Nephron progenitor cell (in vitro differentiated cells): Measurements from ENCODE around the gene NECTIN1.

ENCODE experiments used
- DNase-seq: peaks from one replicate; pipeline ENCODE4 v3.0.0; 2021
- H3K27ac Mint-ChIP-seq: 2 replicates; pipeline ENCODE4 v1.8.0; 2021; ENCODE audit warnings: mild to moderate bottlenecking, moderate library complexity, mixed read lengths
- H3K27me3 Mint-ChIP-seq: 2 replicates; pipeline ENCODE4 v1.8.0; 2021; ENCODE audit warnings: mild to moderate bottlenecking, low read depth, mixed read lengths; ENCODE audit not compliant: poor library complexity
- H3K36me3 Mint-ChIP-seq: 2 replicates; pipeline ENCODE4 v1.8.0; 2021; ENCODE audit warnings: low read depth, mixed read lengths
- H3K4me1 Mint-ChIP-seq: 2 replicates; pipeline ENCODE4 v1.8.0; 2021; ENCODE audit warnings: mixed read lengths
- H3K4me3 Mint-ChIP-seq: 2 replicates; pipeline ENCODE4 v1.8.0; 2021; ENCODE audit warnings: mild to moderate bottlenecking, moderate library complexity, mixed read lengths
- H3K9me3 Mint-ChIP-seq: 2 replicates; pipeline ENCODE4 v1.8.0; 2021; ENCODE audit warnings: mild to moderate bottlenecking, moderate library complexity, mixed read lengths
- TF ChIP-seq, protein P1 (sequence below): fragments of 200-600 bp; sonication (generic); IDR thresholded peaks from 2 replicates; pipeline ENCODE4 v1.5.0; 2021; ENCODE audit warnings: antibody characterized with exemption

The NECTIN1 gene

DNA sequence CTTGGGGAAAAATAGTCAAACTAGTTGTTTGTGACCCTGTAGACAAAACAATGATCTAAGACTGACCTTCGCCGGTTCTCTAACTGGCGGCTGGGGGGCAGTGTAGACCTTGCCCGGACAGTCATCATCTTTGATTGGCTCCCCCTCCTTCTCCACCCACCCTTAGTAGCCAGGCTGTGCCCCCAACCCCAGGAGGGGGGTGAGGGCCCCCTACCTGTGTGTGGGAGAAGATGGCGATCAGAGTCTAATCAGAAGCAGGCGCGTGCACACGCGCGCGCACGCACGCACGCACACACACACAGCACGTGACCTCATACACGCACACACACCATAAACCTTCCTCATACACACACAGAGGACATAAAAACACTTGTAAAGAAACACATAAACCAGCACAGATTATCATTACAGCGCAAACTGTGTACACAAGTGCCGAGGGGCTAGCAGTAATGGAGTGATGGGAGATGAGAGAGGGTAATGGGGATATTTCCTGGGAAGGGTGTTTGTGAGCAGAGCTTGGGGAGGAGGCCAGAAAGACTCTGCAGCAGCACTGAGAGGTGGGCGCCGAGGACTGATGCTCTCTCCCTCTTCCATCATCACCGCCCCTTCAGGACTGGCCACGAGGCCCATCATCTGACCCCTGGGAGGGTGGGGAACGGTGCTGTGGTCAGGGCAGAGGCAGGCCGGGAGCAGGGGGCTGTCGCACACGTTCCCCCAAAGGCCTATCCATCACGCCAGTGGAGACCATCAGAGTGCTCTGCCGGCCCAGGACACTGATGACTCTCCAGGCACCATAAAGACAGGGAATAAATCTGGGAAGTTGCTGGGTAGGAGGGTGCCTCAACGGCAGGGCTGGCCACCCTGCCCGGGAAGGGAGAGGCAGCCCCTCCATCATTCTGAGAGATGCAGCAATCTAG, 12.2 kb downstream of the NECTIN1 start:
- Mint-ChIP-seq H3K27ac (peak overlapping the region; percentile 92), H3K4me1 (peaks cover 98% of the 10 kb centered on the region), H3K4me3 (peak overlapping the region; percentile 49)

DNA sequence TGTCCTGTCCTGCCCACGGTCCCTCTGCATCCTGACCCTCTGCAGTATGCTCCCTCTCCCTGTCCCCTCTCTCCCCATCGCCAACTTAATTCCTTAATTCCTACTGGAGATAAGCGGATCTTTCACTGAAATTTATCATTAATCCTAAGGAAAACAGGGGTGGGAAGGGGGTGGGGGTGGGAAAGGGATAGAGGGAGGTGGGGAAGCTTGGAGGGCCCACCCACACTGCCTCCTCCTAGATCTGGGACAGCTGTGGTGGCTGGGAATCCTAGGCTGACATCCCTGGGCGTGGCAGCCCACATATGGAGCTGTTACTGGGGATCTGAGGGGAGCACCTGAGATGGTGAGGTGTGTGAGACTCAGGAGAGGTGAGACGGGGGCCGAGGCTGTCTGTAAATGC, 14.4 kb downstream of the NECTIN1 start:
- Mint-ChIP-seq H3K27ac (peak overlapping the region; percentile 20), H3K4me1 (peaks cover 98% of the 10 kb centered on the region), H3K4me3 (no peak overlapping the region), H3K36me3 (no peaks in the 10 kb centered on the region), H3K9me3 (no peaks in the 10 kb centered on the region), H3K27me3 (no peaks in the 10 kb centered on the region)
- TF ChIP-seq, protein P1, sequence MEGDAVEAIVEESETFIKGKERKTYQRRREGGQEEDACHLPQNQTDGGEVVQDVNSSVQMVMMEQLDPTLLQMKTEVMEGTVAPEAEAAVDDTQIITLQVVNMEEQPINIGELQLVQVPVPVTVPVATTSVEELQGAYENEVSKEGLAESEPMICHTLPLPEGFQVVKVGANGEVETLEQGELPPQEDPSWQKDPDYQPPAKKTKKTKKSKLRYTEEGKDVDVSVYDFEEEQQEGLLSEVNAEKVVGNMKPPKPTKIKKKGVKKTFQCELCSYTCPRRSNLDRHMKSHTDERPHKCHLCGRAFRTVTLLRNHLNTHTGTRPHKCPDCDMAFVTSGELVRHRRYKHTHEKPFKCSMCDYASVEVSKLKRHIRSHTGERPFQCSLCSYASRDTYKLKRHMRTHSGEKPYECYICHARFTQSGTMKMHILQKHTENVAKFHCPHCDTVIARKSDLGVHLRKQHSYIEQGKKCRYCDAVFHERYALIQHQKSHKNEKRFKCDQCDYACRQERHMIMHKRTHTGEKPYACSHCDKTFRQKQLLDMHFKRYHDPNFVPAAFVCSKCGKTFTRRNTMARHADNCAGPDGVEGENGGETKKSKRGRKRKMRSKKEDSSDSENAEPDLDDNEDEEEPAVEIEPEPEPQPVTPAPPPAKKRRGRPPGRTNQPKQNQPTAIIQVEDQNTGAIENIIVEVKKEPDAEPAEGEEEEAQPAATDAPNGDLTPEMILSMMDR = no peak
- no peak for DNase-seq

More for the DNA sequence above, 12.2 kb downstream of the NECTIN1 start:
- DNase-seq = no peak
- H3K27me3 Mint-ChIP-seq = no peaks in the 10 kb centered on the region
- no peaks in the 10 kb centered on the region for H3K9me3 Mint-ChIP-seq
- no peaks in the 10 kb centered on the region for H3K36me3 Mint-ChIP-seq
- TF ChIP-seq, protein P1 = no peak

DNA sequence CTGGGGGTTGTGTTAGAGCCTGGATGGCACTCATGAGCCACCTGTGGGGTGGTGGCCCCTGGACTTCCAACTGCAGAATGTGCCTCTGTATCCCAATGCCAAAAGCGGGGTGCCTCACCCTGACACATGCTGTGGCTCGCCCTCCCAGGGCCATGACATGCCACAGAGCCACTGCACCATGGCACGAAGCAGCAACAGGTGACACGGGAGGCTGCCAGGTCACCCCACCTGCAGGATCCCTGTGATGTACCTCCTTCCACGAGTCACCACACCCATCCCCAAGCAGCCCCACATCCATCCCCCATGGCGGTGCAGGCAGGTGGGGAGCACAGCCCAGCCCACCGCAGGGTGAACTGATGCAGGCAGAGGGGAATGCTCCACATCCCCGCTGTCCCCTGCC, 14.8 kb downstream of the NECTIN1 start:
- Mint-ChIP-seq H3K27ac (no peak overlapping the region), H3K27me3 (no peaks in the 10 kb centered on the region), H3K4me3 (no peak overlapping the region), H3K4me1 (peaks cover 98% of the 10 kb centered on the region), H3K9me3 (no peaks in the 10 kb centered on the region), H3K36me3 (no peaks in the 10 kb centered on the region)
- DNase-seq = no peak
- TF ChIP-seq, protein P1 = no peak

DNA sequence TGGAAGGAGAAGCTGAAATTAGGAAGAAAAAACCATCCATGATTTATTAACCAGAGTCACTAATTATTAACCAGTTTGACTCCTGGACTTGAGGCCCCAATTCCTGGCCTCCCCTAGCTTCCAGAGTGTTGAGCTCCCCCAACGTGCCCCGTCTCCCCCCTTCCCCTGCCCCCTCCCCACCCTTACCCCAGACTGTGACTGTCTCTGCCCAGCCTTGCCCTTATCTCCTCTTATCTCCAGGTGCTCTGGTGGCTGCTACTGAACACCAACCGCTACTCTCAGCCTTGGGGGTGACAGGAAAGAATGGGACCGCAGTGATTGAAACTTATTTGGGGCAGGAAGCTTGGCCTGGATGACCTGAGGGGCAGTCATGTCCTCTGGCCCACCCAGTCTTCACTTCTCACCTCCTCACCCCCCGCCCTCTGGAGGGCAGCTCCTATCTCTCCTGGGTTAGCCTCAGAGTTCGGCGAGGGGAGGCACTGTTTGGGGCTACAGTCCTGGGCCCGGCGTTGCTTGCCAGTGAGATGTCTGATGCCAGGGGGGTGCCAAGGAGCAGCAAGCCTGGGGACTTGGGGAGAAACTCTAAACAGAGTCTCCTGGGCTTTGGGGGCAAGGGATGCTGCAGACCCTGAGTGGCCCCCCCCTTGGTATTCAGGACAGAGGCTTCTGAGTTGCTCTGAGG, 15.5 kb downstream of the NECTIN1 start:
- Mint-ChIP-seq H3K4me3 (peak overlapping the region; percentile 13), H3K4me1 (peaks cover 98% of the 10 kb centered on the region), H3K27me3 (no peaks in the 10 kb centered on the region), H3K36me3 (no peaks in the 10 kb centered on the region), H3K27ac (no peak overlapping the region), H3K9me3 (no peaks in the 10 kb centered on the region)
- no peak for DNase-seq
- TF ChIP-seq, protein P1 = no peak

DNA sequence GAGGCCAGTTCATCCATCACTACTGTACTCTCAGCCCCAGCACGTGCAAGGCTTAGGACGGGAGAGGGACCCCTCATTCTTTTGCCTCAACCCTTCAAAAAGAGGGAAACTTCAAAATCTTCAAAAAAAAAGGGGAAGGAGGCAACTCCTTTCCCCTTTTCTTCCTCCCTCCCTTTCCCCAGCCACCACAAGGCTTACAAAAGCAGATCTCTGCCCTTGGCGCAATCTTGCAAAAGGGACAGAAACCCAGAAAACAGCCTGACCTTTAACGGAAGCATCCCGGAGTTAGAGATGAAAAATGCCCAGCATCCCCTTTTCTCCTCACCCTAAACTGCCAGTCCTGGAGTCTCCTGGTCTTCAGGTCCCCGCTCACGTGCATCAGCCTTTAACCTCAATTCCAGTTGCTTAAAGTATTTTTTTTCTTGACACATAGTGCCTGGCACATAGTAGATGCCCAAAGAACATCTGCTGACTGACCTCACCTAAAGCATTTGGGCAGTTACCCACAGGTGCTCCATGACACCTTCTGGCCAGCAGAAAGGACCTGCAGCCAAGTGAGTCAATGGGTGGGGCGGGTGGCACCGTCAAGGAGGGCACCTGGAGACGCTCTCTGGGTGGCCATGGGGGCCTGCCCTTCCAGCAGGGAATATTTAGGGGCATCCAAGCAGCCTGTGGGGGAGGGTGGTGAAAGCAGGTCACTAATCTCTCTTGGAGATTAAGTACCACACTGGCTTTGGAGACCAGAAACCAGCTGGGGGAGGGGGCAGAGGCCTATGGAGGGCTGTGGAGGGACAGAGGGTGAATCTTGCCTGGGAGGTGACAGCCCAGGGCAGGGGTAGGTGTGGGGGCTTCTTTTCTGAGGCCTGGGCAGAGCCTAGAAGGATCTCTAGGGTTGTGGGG, 16.3 kb downstream of the NECTIN1 start:
- TF ChIP-seq, protein P1 = no peak
- no peaks in the 10 kb centered on the region for H3K9me3 Mint-ChIP-seq
- no peak overlapping the region for H3K27ac Mint-ChIP-seq
- no peaks in the 10 kb centered on the region for H3K36me3 Mint-ChIP-seq
- H3K27me3 Mint-ChIP-seq = no peaks in the 10 kb centered on the region
- peak overlapping the region; percentile 13 for H3K4me3 Mint-ChIP-seq
- peaks cover 98% of the 10 kb centered on the region for H3K4me1 Mint-ChIP-seq
- no peak for DNase-seq
